Measurements from ENCODE around the gene PHEX. TPM values are rescaled to one million over a fixed set of nuclear protein-coding genes. Genes with fewer than 3 reads are reported as not detected.

Gene PHEX
- total RNA-seq = 4.2 TPM

DNA sequence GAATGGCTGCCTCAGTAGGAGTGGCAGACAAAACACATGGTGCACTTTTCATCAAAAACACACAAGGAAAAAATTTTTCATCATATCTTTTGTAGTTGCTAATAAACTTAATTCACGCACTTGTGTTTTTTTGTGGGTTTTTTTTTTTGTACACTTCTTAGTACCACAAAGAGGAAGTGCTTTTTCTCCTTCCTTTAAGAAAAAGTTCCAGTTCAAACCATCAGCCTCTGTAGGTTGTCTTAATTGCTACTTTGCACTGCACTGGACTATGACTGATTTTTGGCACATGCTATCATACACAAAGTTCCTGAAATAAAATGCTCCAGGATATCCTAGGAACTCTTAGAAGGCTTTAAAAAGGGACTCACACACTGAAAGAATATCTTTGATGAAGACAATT lies at the start of gene PHEX:
TSS of gene PHEX (plus strand) at position 242 of the 400 bp plus-strand sequence. CDS start 681 bp downstream, outside the sequence.
- no peaks in the 10 kb centered on the region for H3K36me3 ChIP-seq (ENCODE audit: control insufficient read depth in 3 of 3, insufficient read depth in 3 of 3, low read length in 3 of 3)
- H3K9ac ChIP-seq (ENCODE audit: low read depth in 1 of 3, low read length in 3 of 3) = no peak within 1 kb of the TSS
- no peak within 1 kb of the TSS for H3K27ac ChIP-seq (ENCODE audit: low read depth, low read length)

DNA sequence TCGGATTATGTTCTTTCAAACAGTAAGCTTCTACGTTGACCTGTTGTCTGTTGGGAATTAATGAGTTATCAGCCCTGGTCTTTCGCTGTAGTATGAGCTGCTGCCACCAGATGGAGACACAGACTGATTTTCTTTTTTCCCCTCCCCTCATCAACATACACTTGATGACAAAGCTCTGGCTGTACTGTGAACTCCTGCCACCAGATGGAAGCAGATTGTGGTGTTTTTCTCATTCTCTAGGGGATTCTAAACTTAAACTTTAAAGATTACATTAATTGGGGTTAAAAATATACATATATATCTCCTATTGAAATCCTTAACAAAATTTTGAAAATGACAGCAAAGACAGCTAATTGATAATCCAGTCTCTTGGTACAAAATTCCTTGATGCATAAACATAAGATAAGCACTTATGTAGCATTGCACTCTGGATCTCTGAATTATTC lies 46.8 kb upstream of the PHEX start:
- Histone ChIP-seq H3K27me3 (ENCODE audit: control insufficient read depth in 3 of 3, insufficient read depth in 3 of 3, low read length in 3 of 3) (no peaks in the 10 kb centered on the region), H3K4me1 (ENCODE audit: control insufficient read depth in 3 of 3, insufficient read depth in 3 of 3, low read length in 3 of 3) (no peaks in the 10 kb centered on the region), H3K27ac (ENCODE audit: low read depth, low read length) (no peak overlapping the region), H3K36me3 (ENCODE audit: control insufficient read depth in 3 of 3, insufficient read depth in 3 of 3, low read length in 3 of 3) (peaks cover 0 to 3% (median 0%) of the 10 kb centered on the region in 3 donors), H3K4me3 (ENCODE audit: low read length in 3 of 3) (no peak overlapping the region), H3K9me3 (ENCODE audit: control insufficient read depth in 3 of 3, low read length in 3 of 3) (no peaks in the 10 kb centered on the region), H3K9ac (ENCODE audit: low read depth in 1 of 3, low read length in 3 of 3) (no peak overlapping the region)

More for the DNA sequence above, at the start of gene PHEX:
- Histone ChIP-seq H3K9me3 (ENCODE audit: control insufficient read depth in 3 of 3, low read length in 3 of 3) (no peaks in the 10 kb centered on the region), H3K4me3 (ENCODE audit: low read length in 3 of 3) (no peak within 1 kb of the TSS), H3K27me3 (ENCODE audit: control insufficient read depth in 3 of 3, insufficient read depth in 3 of 3, low read length in 3 of 3) (no peaks in the 10 kb centered on the region), H3K4me1 (ENCODE audit: control insufficient read depth in 3 of 3, insufficient read depth in 3 of 3, low read length in 3 of 3) (no peaks in the 10 kb centered on the region)

DNA sequence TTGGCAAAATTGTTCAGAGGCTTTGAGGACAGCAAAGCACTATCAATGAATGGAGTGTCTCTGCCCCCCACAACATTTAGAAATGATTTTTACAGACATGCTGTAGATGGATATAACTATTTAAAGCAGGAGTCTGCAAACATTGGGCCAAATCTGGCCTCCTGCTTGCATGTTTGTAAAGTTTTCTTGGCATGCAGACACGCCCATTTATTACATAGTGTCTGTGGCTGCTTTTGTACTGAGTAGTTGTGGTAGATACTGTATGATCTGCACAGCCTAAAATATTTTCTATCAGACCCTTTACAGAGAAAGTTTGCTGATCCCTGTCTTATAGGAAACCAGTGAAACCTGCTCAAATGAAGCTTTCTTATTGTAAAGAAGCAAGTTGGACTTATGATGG lies 45.5 kb upstream of the PHEX start:
- H3K9ac ChIP-seq (ENCODE audit: low read depth in 1 of 3, low read length in 3 of 3) = no peak overlapping the region
- H3K4me1 ChIP-seq (ENCODE audit: control insufficient read depth in 3 of 3, insufficient read depth in 3 of 3, low read length in 3 of 3) = no peaks in the 10 kb centered on the region

DNA sequence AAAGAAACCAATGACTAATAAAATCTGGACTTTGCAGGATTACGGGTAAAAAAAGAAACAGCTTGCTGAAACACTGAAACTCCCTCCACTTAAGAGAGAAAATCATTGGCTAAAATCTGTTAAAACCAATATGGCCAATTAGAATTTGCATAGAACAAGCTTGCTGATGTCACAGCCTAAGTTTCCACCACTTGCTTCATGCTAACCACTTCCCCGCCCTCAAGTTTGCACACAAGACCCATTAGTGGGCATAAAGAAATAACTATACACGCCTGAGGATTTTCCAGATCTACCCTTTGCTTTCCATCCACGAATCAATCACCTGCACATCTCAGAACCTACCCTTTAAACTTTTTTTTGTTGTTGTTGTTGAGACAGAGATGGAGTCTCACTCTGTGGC lies 42.7 kb upstream of the PHEX start:
- Histone ChIP-seq H3K4me1 (ENCODE audit: control insufficient read depth in 3 of 3, insufficient read depth in 3 of 3, low read length in 3 of 3) (no peaks in the 10 kb centered on the region), H3K4me3 (ENCODE audit: low read length in 3 of 3) (no peak overlapping the region), H3K27me3 (ENCODE audit: control insufficient read depth in 3 of 3, insufficient read depth in 3 of 3, low read length in 3 of 3) (no peaks in the 10 kb centered on the region), H3K36me3 (ENCODE audit: control insufficient read depth in 3 of 3, insufficient read depth in 3 of 3, low read length in 3 of 3) (peaks cover 0 to 3% (median 2%) of the 10 kb centered on the region in 3 donors), H3K9me3 (ENCODE audit: control insufficient read depth in 3 of 3, low read length in 3 of 3) (no peaks in the 10 kb centered on the region), H3K9ac (ENCODE audit: low read depth in 1 of 3, low read length in 3 of 3) (no peak overlapping the region), H3K27ac (ENCODE audit: low read depth, low read length) (no peak overlapping the region)

More for the DNA sequence above, 45.5 kb upstream of the PHEX start:
- Histone ChIP-seq H3K4me3 (ENCODE audit: low read length in 3 of 3) (no peak overlapping the region), H3K9me3 (ENCODE audit: control insufficient read depth in 3 of 3, low read length in 3 of 3) (no peaks in the 10 kb centered on the region), H3K27me3 (ENCODE audit: control insufficient read depth in 3 of 3, insufficient read depth in 3 of 3, low read length in 3 of 3) (no peaks in the 10 kb centered on the region), H3K27ac (ENCODE audit: low read depth, low read length) (no peak overlapping the region), H3K36me3 (ENCODE audit: control insufficient read depth in 3 of 3, insufficient read depth in 3 of 3, low read length in 3 of 3) (peaks cover 0 to 3% (median 0%) of the 10 kb centered on the region in 3 donors)

DNA sequence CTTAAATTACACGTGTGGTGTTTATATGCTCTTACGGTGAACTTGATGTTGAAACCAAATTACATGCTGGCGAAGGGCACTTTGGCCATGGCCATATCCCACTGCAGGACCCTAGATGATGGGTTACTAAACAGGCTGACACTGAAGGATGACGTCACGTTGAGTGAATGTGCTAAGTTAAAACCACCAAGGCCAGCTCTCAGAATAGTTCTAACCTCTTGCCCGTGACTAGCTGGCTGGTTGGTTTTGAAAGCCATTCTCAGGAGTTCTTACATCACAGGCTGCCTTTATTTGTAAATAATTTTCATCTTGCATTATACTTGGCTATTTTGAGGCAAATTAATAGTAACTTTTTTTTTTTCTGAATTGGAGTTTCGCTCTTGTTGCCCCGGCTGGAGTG lies 41.3 kb upstream of the PHEX start:
- Histone ChIP-seq H3K27ac (ENCODE audit: low read depth, low read length) (no peak overlapping the region), H3K4me1 (ENCODE audit: control insufficient read depth in 3 of 3, insufficient read depth in 3 of 3, low read length in 3 of 3) (no peaks in the 10 kb centered on the region), H3K27me3 (ENCODE audit: control insufficient read depth in 3 of 3, insufficient read depth in 3 of 3, low read length in 3 of 3) (no peaks in the 10 kb centered on the region), H3K4me3 (ENCODE audit: low read length in 3 of 3) (no peak overlapping the region), H3K36me3 (ENCODE audit: control insufficient read depth in 3 of 3, insufficient read depth in 3 of 3, low read length in 3 of 3) (peaks cover 0 to 3% (median 2%) of the 10 kb centered on the region in 3 donors), H3K9ac (ENCODE audit: low read depth in 1 of 3, low read length in 3 of 3) (no peak overlapping the region), H3K9me3 (ENCODE audit: control insufficient read depth in 3 of 3, low read length in 3 of 3) (no peaks in the 10 kb centered on the region)

DNA sequence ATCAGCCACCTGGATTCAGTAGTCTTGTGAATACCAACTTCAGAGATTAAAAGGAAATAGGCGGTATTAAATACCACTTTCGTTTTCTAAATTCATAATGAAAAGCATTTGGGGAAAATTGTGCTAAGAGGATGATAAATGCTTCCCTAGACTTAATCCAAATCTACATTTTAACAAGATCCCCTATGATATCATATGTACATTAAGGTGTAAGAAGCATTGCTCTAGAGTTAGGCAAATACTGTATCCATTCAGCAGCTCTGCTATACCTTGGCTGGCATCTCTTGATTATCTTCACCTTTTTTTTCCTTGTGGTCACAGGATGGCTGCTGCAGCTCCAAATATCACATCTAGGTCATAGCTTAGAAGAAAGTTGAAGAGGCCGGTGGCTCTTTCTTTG lies 40.6 kb upstream of the PHEX start:
- no peak overlapping the region for H3K27ac ChIP-seq (ENCODE audit: low read depth, low read length)
- H3K4me3 ChIP-seq (ENCODE audit: low read length in 3 of 3) = no peak overlapping the region
- no peaks in the 10 kb centered on the region for H3K9me3 ChIP-seq (ENCODE audit: control insufficient read depth in 3 of 3, low read length in 3 of 3)
- no peaks in the 10 kb centered on the region for H3K4me1 ChIP-seq (ENCODE audit: control insufficient read depth in 3 of 3, insufficient read depth in 3 of 3, low read length in 3 of 3)
- H3K36me3 ChIP-seq (ENCODE audit: control insufficient read depth in 3 of 3, insufficient read depth in 3 of 3, low read length in 3 of 3) = peaks cover 0 to 3% (median 2%) of the 10 kb centered on the region in 3 donors
- no peak overlapping the region for H3K9ac ChIP-seq (ENCODE audit: low read depth in 1 of 3, low read length in 3 of 3)
- no peaks in the 10 kb centered on the region for H3K27me3 ChIP-seq (ENCODE audit: control insufficient read depth in 3 of 3, insufficient read depth in 3 of 3, low read length in 3 of 3)

DNA sequence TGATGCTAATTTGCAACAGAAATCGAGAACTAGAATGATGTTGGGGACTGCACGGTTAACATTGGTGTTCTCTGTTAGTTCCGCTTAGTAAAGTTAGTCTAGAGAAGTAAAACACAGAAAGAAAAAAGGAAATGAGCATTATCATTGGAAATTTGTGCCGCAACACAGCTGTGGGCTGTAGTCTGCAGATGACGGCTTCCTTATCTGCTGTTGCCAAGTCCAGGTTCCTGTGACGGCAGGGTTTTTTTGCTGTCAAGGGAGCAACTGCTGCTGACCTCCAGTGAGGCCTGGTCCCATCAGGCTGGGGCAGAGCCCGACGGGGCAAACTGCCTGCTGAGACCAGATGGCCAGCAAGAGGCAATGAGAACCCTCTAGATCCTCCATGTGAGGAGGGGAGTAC lies 38.9 kb upstream of the PHEX start:
- no peak overlapping the region for H3K27ac ChIP-seq (ENCODE audit: low read depth, low read length)
- no peaks in the 10 kb centered on the region for H3K27me3 ChIP-seq (ENCODE audit: control insufficient read depth in 3 of 3, insufficient read depth in 3 of 3, low read length in 3 of 3)
- H3K9me3 ChIP-seq (ENCODE audit: control insufficient read depth in 3 of 3, low read length in 3 of 3) = no peaks in the 10 kb centered on the region
- H3K9ac ChIP-seq (ENCODE audit: low read depth in 1 of 3, low read length in 3 of 3) = no peak overlapping the region
- no peak overlapping the region for H3K4me3 ChIP-seq (ENCODE audit: low read length in 3 of 3)
- peaks cover 0 to 2% (median 0%) of the 10 kb centered on the region in 3 donors for H3K36me3 ChIP-seq (ENCODE audit: control insufficient read depth in 3 of 3, insufficient read depth in 3 of 3, low read length in 3 of 3)
- H3K4me1 ChIP-seq (ENCODE audit: control insufficient read depth in 3 of 3, insufficient read depth in 3 of 3, low read length in 3 of 3) = no peaks in the 10 kb centered on the region

DNA sequence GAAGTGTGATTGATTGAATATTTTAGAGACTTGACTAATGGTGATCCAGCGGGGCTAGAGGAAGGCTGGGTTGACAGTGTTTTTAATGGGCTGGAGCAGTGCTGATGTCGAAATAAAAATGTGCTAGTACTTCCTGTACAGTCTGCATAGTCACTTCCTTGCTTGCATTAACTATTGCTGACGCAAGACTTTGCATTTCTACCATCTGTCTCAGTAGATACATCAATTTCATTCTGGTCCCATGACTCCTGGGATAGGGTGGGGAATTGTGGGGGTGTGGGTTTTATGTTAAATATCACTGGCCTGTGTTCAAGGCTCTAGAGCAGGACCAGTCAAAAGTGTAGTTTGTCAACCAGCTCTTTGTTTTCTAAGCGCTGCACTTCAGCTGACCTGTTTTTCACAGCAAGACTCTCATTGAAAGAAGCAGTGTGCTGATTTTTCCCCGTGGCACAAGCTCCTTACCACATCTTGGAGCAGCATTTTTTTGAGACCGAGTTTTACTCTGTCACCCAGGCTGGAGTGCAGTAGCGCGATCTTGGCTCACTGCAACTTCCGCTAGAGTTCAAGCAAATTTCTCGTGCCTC lies 35.2 kb upstream of the PHEX start:
- Histone ChIP-seq H3K27me3 (ENCODE audit: control insufficient read depth in 3 of 3, insufficient read depth in 3 of 3, low read length in 3 of 3) (no peaks in the 10 kb centered on the region), H3K4me3 (ENCODE audit: low read length in 3 of 3) (no peak overlapping the region), H3K27ac (ENCODE audit: low read depth, low read length) (no peak overlapping the region), H3K9ac (ENCODE audit: low read depth in 1 of 3, low read length in 3 of 3) (no peak overlapping the region), H3K36me3 (ENCODE audit: control insufficient read depth in 3 of 3, insufficient read depth in 3 of 3, low read length in 3 of 3) (peaks cover 0 to 2% (median 0%) of the 10 kb centered on the region in 3 donors), H3K9me3 (ENCODE audit: control insufficient read depth in 3 of 3, low read length in 3 of 3) (no peaks in the 10 kb centered on the region), H3K4me1 (ENCODE audit: control insufficient read depth in 3 of 3, insufficient read depth in 3 of 3, low read length in 3 of 3) (no peaks in the 10 kb centered on the region)

DNA sequence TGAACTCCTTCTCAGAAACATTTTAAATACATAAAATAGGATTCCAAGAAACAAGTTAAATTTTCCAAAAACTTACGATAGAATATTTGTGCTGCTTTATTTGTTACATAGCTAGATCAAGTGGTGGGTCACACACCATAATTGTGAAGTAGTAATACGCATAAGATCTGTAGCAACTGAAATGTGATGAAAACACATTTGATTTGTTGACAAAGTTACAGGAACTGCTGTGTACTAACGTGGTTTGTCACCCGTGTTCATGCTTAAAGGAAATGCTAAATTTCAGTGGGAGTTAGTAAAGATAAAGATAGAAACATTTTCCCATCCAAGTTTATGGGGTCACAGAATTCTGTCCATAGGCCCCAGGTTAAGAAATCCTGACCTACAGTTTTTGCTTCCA lies 34.1 kb upstream of the PHEX start:
- Histone ChIP-seq H3K27ac (ENCODE audit: low read depth, low read length) (no peak overlapping the region), H3K36me3 (ENCODE audit: control insufficient read depth in 3 of 3, insufficient read depth in 3 of 3, low read length in 3 of 3) (no peaks in the 10 kb centered on the region), H3K4me1 (ENCODE audit: control insufficient read depth in 3 of 3, insufficient read depth in 3 of 3, low read length in 3 of 3) (no peaks in the 10 kb centered on the region), H3K4me3 (ENCODE audit: low read length in 3 of 3) (no peak overlapping the region), H3K27me3 (ENCODE audit: control insufficient read depth in 3 of 3, insufficient read depth in 3 of 3, low read length in 3 of 3) (no peaks in the 10 kb centered on the region), H3K9me3 (ENCODE audit: control insufficient read depth in 3 of 3, low read length in 3 of 3) (no peaks in the 10 kb centered on the region), H3K9ac (ENCODE audit: low read depth in 1 of 3, low read length in 3 of 3) (no peak overlapping the region)

DNA sequence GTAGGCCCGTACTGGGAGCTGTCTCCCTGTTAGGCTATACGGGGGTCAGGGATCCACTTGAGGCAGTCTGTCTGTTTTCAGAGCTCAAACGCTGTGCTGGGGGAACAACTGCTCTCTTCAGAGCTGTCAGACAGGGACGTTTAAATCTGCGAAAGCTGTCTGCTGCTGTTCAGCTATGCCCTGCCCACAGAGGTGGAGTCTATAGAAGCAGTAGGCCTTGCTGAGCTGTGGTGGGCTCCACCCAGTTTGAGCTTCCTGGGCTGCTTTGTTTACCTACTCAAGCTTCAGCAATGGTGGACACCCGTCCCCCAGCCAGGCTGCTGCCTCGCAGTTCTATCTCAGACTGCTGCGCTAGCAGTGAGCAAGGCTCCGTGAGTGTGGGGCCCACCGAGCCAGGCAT lies 27.3 kb upstream of the PHEX start:
- no peaks in the 10 kb centered on the region for H3K4me1 ChIP-seq (ENCODE audit: control insufficient read depth in 3 of 3, insufficient read depth in 3 of 3, low read length in 3 of 3)
- H3K36me3 ChIP-seq (ENCODE audit: control insufficient read depth in 3 of 3, insufficient read depth in 3 of 3, low read length in 3 of 3) = no peaks in the 10 kb centered on the region
- no peak overlapping the region for H3K27ac ChIP-seq (ENCODE audit: low read depth, low read length)

More for the DNA sequence above, 27.3 kb upstream of the PHEX start:
- H3K4me3 ChIP-seq (ENCODE audit: low read length in 3 of 3) = no peak overlapping the region
- no peaks in the 10 kb centered on the region for H3K27me3 ChIP-seq (ENCODE audit: control insufficient read depth in 3 of 3, insufficient read depth in 3 of 3, low read length in 3 of 3)
- no peaks in the 10 kb centered on the region for H3K9me3 ChIP-seq (ENCODE audit: control insufficient read depth in 3 of 3, low read length in 3 of 3)
- no peak overlapping the region for H3K9ac ChIP-seq (ENCODE audit: low read depth in 1 of 3, low read length in 3 of 3)

Measured in skeletal muscle tissue (tissue), 4 donors.